22Rv1 (cell line): ENCODE data around the gene RASGEF1C.

Experiments
- H3K27ac ChIP-seq: fragments of 450-650 bp; 2 replicates; pipeline ENCODE4 v1.5.1; 2017
- ZFX ChIP-seq: fragments of 450-650 bp; IDR thresholded peaks from 2 replicates; pipeline ENCODE4 v1.6.1; 2017; ENCODE audit warnings: antibody characterized with exemption, borderline replicate concordance
- TF ChIP-seq, protein P1 (sequence below): fragments of 450-650 bp; IDR thresholded peaks from 2 replicates; pipeline ENCODE4 v1.5.1; 2017; ENCODE audit warnings: mild to moderate bottlenecking

RASGEF1C gene

DNA sequence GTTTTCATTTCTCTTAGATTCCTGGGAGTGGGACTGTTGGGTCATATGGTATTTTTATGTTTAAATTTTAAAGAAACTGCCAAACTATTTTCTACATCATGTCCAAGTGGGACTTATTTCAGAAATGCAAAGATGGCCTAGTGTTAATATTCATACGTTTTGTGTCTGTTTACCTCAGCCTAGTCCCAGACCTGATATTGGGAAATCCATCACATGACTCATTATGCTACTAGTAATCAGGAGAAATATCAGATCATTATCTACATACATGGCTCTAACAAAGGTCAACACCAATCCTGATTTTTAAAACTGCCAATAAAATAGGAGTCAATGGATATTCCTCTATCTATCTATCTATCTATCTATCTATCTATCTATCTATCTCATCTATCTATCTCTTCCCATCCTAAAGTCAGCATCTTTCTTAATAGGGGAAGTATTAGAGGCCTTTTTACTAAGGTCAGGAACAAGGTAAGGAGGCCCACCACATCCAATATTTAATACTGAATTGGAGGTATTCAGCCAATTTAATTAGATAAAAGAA, 4.7 kb downstream of the RASGEF1C start:
- TF ChIP-seq, protein P1, sequence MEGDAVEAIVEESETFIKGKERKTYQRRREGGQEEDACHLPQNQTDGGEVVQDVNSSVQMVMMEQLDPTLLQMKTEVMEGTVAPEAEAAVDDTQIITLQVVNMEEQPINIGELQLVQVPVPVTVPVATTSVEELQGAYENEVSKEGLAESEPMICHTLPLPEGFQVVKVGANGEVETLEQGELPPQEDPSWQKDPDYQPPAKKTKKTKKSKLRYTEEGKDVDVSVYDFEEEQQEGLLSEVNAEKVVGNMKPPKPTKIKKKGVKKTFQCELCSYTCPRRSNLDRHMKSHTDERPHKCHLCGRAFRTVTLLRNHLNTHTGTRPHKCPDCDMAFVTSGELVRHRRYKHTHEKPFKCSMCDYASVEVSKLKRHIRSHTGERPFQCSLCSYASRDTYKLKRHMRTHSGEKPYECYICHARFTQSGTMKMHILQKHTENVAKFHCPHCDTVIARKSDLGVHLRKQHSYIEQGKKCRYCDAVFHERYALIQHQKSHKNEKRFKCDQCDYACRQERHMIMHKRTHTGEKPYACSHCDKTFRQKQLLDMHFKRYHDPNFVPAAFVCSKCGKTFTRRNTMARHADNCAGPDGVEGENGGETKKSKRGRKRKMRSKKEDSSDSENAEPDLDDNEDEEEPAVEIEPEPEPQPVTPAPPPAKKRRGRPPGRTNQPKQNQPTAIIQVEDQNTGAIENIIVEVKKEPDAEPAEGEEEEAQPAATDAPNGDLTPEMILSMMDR, result no peak
- no peak for TF ChIP-seq ZFX
- H3K27ac ChIP-seq, result no peak overlapping the region

DNA sequence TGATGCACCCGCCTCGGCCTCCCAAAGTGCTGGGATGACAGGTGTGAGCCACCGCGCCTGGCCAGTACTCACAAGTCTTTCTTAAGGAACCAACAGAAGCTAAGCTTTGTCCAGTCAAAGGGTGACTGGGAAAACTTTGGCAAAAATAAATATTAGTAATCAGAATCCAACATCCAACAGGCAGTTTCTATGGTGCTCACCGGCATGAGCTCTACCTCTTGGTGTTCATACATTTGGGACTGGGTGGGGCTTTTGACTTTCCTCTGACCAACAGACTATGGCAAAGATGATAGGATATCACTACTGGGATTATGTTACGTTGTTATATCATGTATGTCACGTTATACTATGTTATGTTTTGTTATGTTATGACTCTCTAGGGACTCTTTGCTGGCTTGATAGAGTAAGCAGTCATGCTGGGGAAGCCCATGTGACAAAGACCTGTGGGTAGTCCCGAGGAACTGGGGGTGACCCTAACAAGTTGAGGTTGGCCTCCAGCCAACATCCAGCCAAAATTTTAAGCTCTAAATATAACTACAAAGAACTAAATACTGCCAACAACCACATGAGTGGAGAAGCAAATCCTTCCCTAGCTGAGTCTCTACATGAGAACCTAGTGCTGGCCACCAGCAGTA, 6.0 kb downstream of the RASGEF1C start:
- H3K27ac ChIP-seq, result no peak overlapping the region
- TF ChIP-seq, protein P1, result no peak
- no peak for TF ChIP-seq ZFX

DNA sequence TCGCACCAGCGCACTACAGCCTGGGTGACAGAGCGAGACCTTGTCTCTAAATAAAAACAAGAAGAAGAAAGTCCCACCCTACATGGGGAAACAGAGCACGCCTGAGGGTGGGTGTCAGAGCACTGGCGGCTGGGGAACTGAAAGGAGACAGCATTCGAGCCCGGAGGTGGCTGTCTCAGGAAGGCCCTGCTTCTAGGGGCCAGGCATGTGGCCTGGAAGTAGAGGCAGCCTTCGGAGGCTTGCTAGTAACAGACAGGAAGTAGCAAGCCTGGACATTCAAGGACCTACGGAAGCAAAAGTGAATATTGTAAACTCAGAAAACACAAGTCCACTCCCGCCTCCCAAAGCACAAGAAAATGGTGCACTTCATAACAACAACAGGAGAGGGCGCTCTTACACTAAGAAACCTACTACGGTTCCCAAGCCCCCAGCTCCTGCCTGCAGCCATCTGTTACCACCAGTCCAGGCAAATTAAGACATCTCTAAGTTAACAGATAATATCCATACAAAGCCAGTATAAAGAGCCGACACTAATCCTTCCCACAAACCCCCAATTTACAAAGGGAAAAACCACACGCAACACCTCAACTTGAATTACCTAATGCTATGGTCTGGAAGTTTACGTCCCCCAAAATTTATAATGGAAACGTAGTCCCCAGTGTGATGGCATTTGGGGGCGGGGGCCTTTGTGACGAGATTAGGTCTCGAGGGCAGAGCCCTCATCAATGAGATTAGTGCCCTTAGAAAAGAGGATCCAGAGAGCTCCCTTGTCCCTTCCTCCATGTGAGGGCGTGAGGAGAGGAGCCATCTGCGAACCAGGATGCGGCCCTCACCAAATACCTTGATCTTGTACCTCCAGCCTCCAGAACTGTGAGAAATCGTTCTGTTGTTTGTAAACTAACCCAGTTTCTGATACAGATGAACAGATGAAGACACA, 7.7 kb downstream of the RASGEF1C start:
- TF ChIP-seq ZFX, result no peak
- TF ChIP-seq, protein P1, result peak; percentile 37; the same call in 1 of the 2 replicates
- no peak overlapping the region for H3K27ac ChIP-seq

DNA sequence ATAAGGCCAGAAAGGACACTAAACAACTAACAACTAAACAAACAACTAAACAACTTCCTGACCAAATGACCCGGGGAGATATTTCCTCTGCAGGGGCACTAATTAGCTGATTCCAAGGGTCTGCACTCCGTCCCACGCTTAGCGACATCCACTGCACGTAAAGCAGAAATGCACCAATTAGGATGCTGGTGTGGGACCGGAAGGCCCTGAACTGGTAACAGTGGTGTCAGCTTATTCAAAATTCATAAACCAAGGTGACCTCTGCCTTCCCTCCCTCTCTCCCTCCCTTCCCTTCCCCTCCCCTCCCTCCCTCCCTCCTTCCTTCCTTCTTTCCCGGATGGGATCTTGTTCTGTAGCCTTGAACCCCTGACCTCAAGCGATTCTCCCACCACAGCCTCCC, 9.6 kb downstream of the RASGEF1C start:
- TF ChIP-seq, protein P1, result no peak
- TF ChIP-seq ZFX, result no peak

DNA sequence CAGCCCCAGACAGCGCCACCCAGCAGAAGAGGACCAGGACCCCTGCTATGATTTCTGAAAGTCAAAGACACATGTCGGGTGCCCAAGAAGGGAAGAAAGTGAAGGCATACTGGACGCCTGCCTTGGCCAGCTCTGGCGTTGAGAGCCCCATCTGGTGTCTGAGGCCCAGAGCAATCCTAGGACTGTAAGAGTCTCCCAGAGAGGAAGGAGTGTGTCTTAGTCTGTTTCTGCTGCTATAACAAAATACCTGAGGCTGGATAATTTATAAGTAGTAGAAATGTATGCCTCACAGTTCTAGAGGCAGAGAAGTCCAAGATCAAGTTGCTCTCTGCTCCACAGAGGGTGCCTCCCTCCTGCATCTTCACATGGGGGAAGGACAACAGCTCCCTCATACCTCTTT, 10.8 kb downstream of the RASGEF1C start:
- no peak for TF ChIP-seq ZFX
- TF ChIP-seq, protein P1, result no peak
- no peak overlapping the region for H3K27ac ChIP-seq

More for the DNA sequence above, 9.6 kb downstream of the RASGEF1C start:
- H3K27ac ChIP-seq, result no peak overlapping the region

DNA sequence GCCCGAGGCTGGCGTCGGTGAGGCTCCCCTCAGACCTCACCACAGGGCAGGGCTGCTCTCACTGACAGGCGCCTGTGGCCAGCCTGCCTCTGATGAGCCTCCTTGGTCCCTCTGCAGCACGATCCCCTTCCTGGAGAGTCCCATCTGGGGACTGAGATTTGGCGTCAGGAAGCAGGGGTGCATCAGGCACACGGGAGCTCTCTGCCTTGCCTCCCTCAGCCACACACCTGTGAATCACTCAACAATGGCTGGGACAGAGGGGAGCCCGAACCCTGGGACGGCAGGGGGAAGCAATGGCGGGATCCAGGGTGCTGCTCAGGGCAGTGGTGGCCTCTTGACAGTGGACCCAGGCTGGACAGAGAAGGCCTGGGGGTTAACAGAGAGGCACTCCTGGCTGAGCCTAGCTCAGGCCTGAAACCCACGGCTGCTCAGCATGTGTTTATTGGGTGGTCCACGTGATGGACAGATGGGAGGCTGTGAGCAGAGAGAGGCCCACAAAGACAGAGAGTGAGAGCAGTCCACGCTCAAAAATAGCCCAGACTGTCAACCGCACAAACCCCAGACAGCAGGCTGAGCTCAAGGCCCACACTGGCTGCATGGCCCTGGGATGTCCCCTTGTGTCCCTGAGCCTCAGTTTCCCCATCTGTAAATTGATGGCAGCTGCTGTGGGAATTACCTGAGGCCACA, 11.9 kb downstream of the RASGEF1C start:
- no peak overlapping the region for H3K27ac ChIP-seq

More for the DNA sequence above, 11.9 kb downstream of the RASGEF1C start:
- TF ChIP-seq, protein P1, result no peak
- no peak for TF ChIP-seq ZFX
